ENCODE results near the gene TMEM131. TPM values are rescaled to one million over a fixed set of nuclear protein-coding genes. Genes with fewer than 3 reads are reported as not detected.

Gene TMEM131
- total RNA-seq, 1 donor from 2014 or later, result 59.4 TPM

GRCh38 chr2:97993926-97994325, 1.8 kb downstream of the TMEM131 start:
- Mint-ChIP-seq H3K9me3 (no peaks in the 10 kb centered on the region), H3K4me3 (peak overlapping the region; percentile 96), H3K27me3 (ENCODE audit: insufficient read depth, low read depth) (peaks cover 2% of the 10 kb centered on the region), H3K27ac (no peak overlapping the region), H3K4me1 (peaks cover 32% of the 10 kb centered on the region), H3K36me3 (peaks cover 2% of the 10 kb centered on the region)
- H3K27ac ChIP-seq, result no peak overlapping the region
- peak overlapping the region; percentile 61 for H3K4me3 ChIP-seq
- H2AFZ ChIP-seq (replicated peaks), result no peak overlapping the region
- no peak for DNase-seq (ENCODE audit: low spot score)
- no peaks in the 10 kb centered on the region for H3K27me3 ChIP-seq
- peaks cover 26% of the 10 kb centered on the region for H4K20me1 ChIP-seq (ENCODE audit: low read depth)
- no peaks in the 10 kb centered on the region for H3K9me3 ChIP-seq (ENCODE audit: low read depth)
- no peaks in the 10 kb centered on the region for H3K36me3 ChIP-seq
- peak overlapping the region; percentile 66 for H3K9ac ChIP-seq
- peaks cover 64% of the 10 kb centered on the region for H3K79me2 ChIP-seq (ENCODE audit: low read depth)
- peak overlapping the region; percentile 86 for H3K4me2 ChIP-seq
- H3F3A ChIP-seq (ENCODE audit: low read depth), result peaks cover 7% of the 10 kb centered on the region
- H3K4me1 ChIP-seq, result peaks cover 13% of the 10 kb centered on the region
- TF ChIP-seq EZH2 (IDR thresholded peaks at IDR 0.05), result no peak
- TF ChIP-seq EZH2phosphoT487 (IDR thresholded peaks at IDR 0.05), result no peak
- no peak for TF ChIP-seq CTCF (IDR thresholded peaks at IDR 0.05)

- no peak overlapping the region for H3K9ac ChIP-seq
- peaks cover 13% of the 10 kb centered on the region for H3K4me1 ChIP-seq
- peaks cover 72% of the 10 kb centered on the region for H3K79me2 ChIP-seq (ENCODE audit: low read depth)
- Mint-ChIP-seq H3K4me3 (peak overlapping the region; percentile 96), H3K27ac (no peak overlapping the region), H3K9me3 (peaks cover 8% of the 10 kb centered on the region), H3K36me3 (peaks cover 7% of the 10 kb centered on the region), H3K27me3 (ENCODE audit: insufficient read depth, low read depth) (peaks cover 2% of the 10 kb centered on the region), H3K4me1 (peaks cover 30% of the 10 kb centered on the region)
- DNase-seq (ENCODE audit: low spot score), result no peak
- H3F3A ChIP-seq (ENCODE audit: low read depth), result peaks cover 7% of the 10 kb centered on the region
- no peak overlapping the region for H3K27ac ChIP-seq
- no peaks in the 10 kb centered on the region for H3K36me3 ChIP-seq
- peak overlapping the region; percentile 86 for H3K4me2 ChIP-seq
- H4K20me1 ChIP-seq (ENCODE audit: low read depth), result peaks cover 26% of the 10 kb centered on the region
- TF ChIP-seq EZH2phosphoT487 (IDR thresholded peaks at IDR 0.05), result no peak
- no peak for TF ChIP-seq EZH2 (IDR thresholded peaks at IDR 0.05)
- no peak for TF ChIP-seq CTCF (IDR thresholded peaks at IDR 0.05)
- no peaks in the 10 kb centered on the region for H3K27me3 ChIP-seq
- peak overlapping the region; percentile 61 for H3K4me3 ChIP-seq
- H2AFZ ChIP-seq (replicated peaks), result no peak overlapping the region
- peaks cover 5% of the 10 kb centered on the region for H3K9me3 ChIP-seq (ENCODE audit: low read depth)
These were observed 2.6 kb downstream of the TMEM131 start for GRCh38 chr2:97992836-97993825.

DNA sequence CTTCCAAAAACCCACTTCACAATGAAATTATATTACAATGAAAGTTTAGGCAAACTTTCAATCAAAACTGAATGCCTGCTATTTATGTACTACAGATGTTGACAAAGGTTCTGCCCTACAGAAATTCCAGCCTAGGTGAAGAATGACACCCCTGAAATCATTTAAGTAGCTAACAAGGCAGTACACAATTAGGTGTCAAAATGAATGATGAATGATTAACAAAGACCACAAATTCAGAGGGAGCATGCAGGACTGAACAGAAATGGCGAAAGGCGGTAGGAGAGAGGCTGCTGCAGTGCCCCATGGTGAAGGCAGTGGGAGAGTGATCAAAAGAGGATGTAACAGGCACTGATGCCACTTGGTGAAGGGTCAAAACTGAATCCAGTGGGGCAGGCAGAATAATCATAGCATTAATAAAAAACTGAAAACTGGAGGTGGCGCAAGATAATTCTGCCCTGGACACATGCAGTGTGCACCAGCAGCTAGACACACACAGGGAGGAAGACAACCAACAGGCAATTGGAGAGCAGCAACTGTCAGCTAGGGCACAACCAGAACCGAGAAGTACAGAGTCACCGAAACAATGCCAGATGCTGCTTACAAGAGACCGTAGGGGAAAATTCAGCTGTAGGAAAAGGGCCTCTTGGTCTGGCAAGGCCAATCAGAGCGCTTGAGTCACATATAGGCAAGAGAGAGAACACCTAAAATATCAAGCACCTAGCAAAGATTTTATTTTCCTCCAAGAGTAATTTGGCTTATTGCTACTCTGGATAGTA, 4.5 kb downstream of the TMEM131 start:
- Histone ChIP-seq H3K4me3 (no peak overlapping the region), H3K9me3 (ENCODE audit: low read depth) (peaks cover 5% of the 10 kb centered on the region), H3K4me1 (peaks cover 13% of the 10 kb centered on the region), H4K20me1 (ENCODE audit: low read depth) (peaks cover 26% of the 10 kb centered on the region), H2AFZ (replicated peaks) (no peak overlapping the region), H3K27me3 (no peaks in the 10 kb centered on the region), H3K4me2 (no peak overlapping the region), H3K27ac (no peak overlapping the region), H3K79me2 (ENCODE audit: low read depth) (peaks cover 90% of the 10 kb centered on the region), H3F3A (ENCODE audit: low read depth) (peaks cover 7% of the 10 kb centered on the region), H3K36me3 (no peaks in the 10 kb centered on the region), H3K9ac (no peak overlapping the region)
- H3K4me1 Mint-ChIP-seq, result peaks cover 25% of the 10 kb centered on the region
- H3K4me3 Mint-ChIP-seq, result no peak overlapping the region
- H3K36me3 Mint-ChIP-seq, result peaks cover 14% of the 10 kb centered on the region
- H3K27ac Mint-ChIP-seq, result peak overlapping the region; percentile 3
- no peak for TF ChIP-seq CTCF (IDR thresholded peaks at IDR 0.05)
- TF ChIP-seq EZH2 (IDR thresholded peaks at IDR 0.05), result no peak
- TF ChIP-seq EZH2phosphoT487 (IDR thresholded peaks at IDR 0.05), result no peak
- peaks cover 2% of the 10 kb centered on the region for H3K27me3 Mint-ChIP-seq (ENCODE audit: insufficient read depth, low read depth)
- DNase-seq (ENCODE audit: low spot score), result no peak
- peaks cover 22% of the 10 kb centered on the region for H3K9me3 Mint-ChIP-seq
